ENCODE data around the gene APLN.

- TF ChIP-seq CTCF (IDR thresholded peaks at IDR 0.05) (no peak), EP300 (IDR thresholded peaks at IDR 0.05) (no peak), POLR2AphosphoS5 (IDR thresholded peaks at IDR 0.05) (no peak)
Observed at GRCh38 chrX:129634541-129634940, 20.2 kb downstream of the APLN start.
